GM18498 (cell line): ENCODE results near the gene PARM1.

Experiments
- ATAC-seq: cut with Tn5 transposase; IDR thresholded peaks from one replicate; pipeline ENCODE4 v1.9.1; 2021; ENCODE audit warnings: mild to moderate bottlenecking, moderate library complexity; ENCODE audit not compliant: unreplicated experiment

PARM1 gene

DNA sequence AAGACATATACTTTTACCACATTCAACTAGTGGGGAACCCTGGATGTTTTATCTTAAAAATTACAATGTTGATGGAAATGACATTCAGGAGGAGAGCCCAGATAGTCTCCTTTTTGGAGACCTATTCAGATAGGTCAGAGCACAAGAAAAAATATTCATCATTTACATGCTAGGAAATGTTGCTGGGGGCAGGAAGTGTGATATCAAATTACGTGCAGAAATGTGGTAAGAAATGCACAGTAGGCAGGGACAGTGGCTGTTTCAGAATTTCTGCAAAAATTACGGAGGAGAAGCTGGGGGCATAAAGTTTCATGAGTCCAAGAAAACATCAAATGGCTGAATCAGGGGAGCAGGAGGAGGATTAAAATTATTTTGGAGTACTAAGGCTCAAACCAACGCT is 8.2 kb downstream of the PARM1 start:
- ATAC-seq, result no peak

GRCh38 chr4:74942251-74942917 is 9.5 kb downstream of the PARM1 start:
- no peak for ATAC-seq

DNA sequence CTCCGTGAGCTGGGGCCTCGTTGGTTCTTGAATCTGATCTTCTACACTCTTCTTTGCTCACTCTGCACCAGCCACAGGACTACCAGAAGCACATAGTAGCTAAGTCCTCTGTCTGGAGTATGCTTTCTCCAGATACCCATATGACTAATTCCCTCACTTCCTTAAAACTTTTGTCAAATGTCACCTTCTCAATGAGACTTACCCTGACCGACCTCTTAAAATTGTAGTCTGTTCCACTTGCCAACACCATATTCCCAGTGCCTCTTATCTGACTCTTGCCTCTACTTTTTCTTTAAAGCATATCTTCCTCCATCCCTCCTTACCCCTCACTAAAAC is 10.0 kb downstream of the PARM1 start:
- ATAC-seq, result no peak

DNA sequence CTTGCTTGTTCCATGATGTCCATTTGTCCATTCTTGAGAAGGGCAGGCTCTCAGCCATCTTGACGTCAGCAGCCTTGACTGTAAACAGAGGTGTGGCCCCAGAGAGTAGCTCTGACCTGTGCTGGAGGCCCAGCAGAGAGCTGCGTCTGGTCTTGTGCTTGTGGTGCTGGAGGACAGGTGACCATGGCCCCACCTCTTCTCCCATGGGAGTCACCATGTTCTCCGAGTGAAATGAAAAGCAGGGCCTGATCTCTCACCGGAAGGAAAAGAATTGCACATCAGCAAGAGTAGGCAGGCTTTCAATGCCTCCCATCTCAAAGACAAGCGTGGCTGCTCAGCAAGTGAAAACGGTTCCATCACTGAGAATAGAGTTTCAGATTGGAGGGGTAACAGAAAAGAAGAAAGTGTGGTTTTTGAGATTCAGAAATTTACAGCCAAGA is 11.5 kb downstream of the PARM1 start:
- ATAC-seq, result no peak

DNA sequence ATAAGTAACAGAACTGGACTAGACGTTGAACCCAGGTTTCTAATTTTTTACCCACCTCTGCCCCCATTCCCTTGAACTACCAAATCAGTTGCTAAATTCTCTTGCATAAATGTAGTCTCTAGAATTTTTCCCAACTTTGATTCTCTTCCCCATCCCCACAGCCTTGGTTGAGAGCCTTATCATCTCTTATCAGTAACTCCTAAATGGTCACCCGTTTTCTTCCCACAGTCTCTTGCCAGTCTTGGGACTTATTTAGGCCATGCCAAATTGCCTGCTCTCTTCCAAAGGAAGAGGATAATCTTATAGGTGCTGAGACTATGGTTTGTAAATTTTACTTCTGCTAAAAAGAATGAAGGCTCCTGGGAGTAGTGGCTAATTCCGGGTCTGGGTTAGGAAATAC is 13.3 kb downstream of the PARM1 start:
- ATAC-seq, result no peak

DNA sequence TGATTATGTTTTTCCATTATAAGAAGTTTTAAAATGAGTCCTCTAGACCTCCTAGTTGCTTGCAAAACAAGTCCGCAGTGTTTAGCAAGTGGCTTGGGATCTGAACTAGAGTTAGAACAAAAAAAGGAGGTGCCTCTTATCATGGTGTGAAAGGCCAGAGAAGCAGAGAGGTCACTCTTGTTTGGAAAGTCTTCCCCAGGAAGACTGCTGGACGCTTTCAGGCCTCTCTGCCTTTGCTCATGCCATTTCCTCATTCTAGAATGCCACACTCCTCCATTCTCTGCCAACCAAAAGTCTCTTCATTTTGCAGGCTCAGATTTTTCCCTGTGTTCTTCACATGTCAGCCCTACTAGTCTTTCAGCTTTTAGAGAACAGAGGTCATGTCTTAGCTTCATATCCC is 14.9 kb downstream of the PARM1 start:
- ATAC-seq, result no peak

- no peak for ATAC-seq
Observed at GRCh38 chr4:74948236-74948635, 15.3 kb downstream of the PARM1 start.

- no peak for ATAC-seq
Observed at GRCh38 chr4:74950200-74950599, 17.3 kb downstream of the PARM1 start.

DNA sequence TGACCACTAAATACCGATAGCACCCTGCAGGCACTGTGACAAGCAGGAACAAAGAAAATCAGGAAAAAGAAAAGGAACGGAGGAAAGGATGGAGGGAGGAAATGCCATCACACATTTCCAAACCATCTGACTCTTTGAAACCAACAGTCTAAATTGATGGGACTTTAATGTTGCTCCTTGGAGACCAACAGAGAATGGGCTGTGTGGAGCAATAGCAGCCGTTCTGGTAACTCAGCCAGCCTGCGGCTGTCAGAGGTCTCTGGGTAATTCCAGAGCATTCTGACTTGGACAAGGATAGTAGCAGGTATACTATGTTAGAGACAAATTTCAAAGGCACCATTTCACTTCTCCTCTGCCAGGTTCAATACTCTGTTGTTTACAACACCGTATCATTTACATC is 18.0 kb downstream of the PARM1 start:
- no peak for ATAC-seq

DNA sequence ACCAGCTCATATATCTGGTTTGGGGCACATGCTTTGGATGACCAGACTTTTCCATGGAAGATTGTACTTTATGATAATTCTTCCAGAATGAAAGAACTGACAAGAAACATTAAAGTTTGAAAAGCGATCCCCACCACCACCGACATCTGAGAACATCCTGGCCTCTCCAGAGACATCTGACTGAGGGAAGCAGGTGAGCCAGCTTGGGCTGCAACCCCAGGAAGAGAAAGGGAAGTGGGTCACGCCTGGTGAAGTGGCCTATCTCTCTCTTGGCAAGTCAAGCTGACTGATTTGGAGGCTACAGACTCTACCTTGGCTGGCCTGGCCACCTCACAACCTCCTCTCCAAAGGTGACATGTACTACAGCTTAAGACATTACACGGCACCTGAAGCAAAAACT is 20.7 kb downstream of the PARM1 start:
- ATAC-seq, result no peak

GRCh38 chr4:74958881-74959280 is 26.0 kb downstream of the PARM1 start:
- ATAC-seq, result no peak

- no peak for ATAC-seq
Observed at GRCh38 chr4:74961230-74961629, 28.3 kb downstream of the PARM1 start.

DNA sequence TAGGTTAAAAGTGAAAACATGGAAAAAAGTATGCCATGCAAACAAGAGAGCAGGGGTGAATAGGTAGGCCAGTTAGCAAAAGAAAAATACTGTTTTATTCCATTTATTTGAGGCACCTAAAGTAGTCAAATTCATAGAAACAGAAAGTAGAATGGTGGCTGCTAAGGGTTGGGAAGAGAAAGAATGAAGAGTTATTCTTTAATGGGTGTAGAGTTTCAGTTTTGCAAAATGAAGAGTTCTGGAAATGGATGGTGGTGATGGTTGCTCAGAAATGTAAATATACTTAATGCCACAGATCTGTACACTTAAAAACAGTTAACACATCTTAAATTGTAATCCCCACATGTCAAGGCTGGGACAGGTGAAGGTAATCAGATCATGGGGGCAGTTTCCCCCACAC is 29.7 kb downstream of the PARM1 start:
- no peak for ATAC-seq

DNA sequence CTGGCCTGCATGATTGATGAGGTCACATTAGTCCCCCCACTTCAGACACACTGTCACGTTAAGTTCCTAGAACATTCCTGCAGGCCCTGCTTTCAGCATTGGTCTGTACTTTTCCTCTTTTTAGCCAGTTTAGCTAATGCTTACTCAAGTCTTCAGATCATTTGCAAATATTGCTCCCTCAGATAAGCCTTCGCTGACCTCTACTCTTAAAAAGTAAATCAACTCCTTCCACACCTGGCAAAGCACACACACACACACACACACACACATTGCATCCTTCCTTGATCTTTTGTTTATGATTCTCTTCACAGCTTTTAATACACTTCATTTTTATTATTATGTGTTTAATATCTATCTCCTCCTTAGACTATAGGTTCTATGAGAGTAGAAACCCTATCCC is 31.4 kb downstream of the PARM1 start:
- no peak for ATAC-seq

GRCh38 chr4:74967324-74967723 is 34.4 kb downstream of the PARM1 start:
- ATAC-seq, result no peak

- peak; percentile 57 for ATAC-seq
Observed at GRCh38 chr4:74968456-74969164, 35.7 kb downstream of the PARM1 start.

- ATAC-seq, result no peak
Observed at GRCh38 chr4:74969507-74970474, 36.9 kb downstream of the PARM1 start.

DNA sequence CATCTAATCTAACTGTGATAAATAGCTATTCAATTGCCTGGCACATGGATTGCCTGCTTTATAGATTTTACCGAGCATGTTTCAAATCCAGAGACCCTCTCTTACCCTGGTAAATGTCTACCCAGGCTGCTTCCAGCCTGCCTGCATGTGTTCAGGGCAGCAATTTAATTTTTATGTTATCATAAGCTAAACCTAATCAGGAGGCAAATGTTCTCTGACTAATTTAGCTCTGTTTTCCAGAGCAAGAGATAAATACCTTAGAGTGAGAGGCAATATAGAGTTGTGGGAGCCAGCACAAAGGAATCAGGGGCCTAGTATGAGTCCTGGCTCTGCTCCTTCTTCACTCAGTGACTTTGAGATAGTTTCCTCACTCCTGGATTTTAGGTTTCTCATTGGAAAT is 37.7 kb downstream of the PARM1 start:
- no peak for ATAC-seq

DNA sequence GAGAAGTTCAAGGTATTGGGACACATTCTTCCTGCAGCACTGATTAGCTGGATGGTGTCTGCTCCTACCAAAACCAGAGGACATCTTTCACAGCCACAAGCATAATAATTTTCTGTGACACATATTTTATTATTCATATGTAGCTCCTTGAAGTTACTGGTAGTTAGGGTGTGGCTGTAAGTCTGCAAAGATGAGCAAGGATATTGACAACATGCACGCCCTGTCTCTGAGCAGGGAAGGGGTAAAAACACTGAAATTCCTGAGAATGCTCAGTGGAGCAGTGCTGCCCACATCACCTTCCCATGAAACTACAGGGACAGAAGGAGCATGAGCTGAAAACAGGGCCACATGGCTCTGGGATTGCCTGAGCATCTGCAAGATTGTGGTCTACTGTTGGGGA is 38.9 kb downstream of the PARM1 start:
- no peak for ATAC-seq

DNA sequence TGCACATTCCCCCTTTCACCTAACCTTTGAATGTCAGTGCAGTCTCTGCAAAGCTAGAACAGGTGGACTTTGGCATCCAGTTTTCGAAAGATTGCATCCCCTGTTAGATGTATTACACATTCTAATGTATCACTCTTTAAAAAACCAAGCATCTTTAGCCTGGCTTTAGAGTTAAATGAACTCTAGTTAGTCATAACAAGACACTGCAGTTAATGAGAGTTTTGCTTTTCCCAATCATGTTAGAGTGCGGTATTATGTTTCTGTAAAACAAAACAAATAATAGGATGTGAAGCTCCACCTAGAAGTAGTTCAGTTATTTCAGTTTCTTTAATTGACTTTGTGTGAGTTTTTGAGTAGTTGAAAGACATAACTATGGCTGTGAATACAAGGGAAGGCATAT is 42.2 kb downstream of the PARM1 start:
- no peak for ATAC-seq
